Muscle of leg (tissue), 11 donors: ENCODE measurements around the gene SCEL. TPM values are rescaled to one million over a fixed set of nuclear protein-coding genes. Genes with fewer than 3 reads are reported as not detected.

ENCODE experiments used
- DNase-seq: peaks from one replicate; pipeline ENCODE4 v3.0.0; 2013
- H3K27ac ChIP-seq: one replicate; pipeline ENCODE4 v1.5.1; 2013; ENCODE audit warnings: mild to moderate bottlenecking, low read length, control low read depth
- H3K27me3 ChIP-seq: one replicate; pipeline ENCODE4 v1.6.1; 2013; ENCODE audit warnings: low read length; ENCODE audit not compliant: control insufficient read depth, insufficient read depth
- H3K36me3 ChIP-seq: one replicate; pipeline ENCODE4 v1.6.1; 2013; ENCODE audit warnings: low read length; ENCODE audit not compliant: control insufficient read depth, insufficient read depth
- H3K4me1 ChIP-seq: one replicate; pipeline ENCODE4 v1.6.1; 2013; ENCODE audit warnings: low read length; ENCODE audit not compliant: control insufficient read depth, insufficient read depth
- H3K4me3 ChIP-seq: one replicate; pipeline ENCODE4 v1.5.1; 2013; ENCODE audit warnings: low read length, control low read depth
- H3K9me3 ChIP-seq: replicated peaks from 2 replicates; pipeline ENCODE4 v1.6.1; 2013; ENCODE audit warnings: low read depth, low read length; ENCODE audit not compliant: control insufficient read depth
- WGBS: methylation state at CpG from one replicate; pipeline ENCODE4 v1.1.5; 2013; ENCODE audit warnings: missing lambda C conversion rate; ENCODE audit not compliant: insufficient coverage; 5-methylcytosine and 5-hydroxymethylcytosine counted together
- polyA plus RNA-seq, 8 donors: library from polyadenylated mRNA; unstranded; fragments of 120-200 nt; gene quantifications; one replicate each; pipeline versions ENCODE4 v1.2.1 to v1.2.3, GENCODE V29; 2013; ENCODE audit warnings: inconsistent platforms in 1 of 8, low replicate concordance in 1 of 8; ENCODE audit not compliant: insufficient read length in 8 of 8, insufficient read depth in 1 of 8
- total RNA-seq: library from RNA; stranded (reverse); fragments of 120-200 nt; gene quantifications from one replicate; pipeline ENCODE4 v1.2.4, GENCODE V29; 2013

SCEL gene
- total and polyA plus RNA-seq, 9 donors, result 0.04 to 13.6 (median 0.10) TPM; not detected in 2

GRCh38 chr13:77532983-77533382 is 2.5 kb upstream of the SCEL start:
- Histone ChIP-seq H3K4me1 (no peaks in the 10 kb centered on the region), H3K27me3 (no peaks in the 10 kb centered on the region), H3K27ac (no peak overlapping the region), H3K9me3 (no peaks in the 10 kb centered on the region), H3K4me3 (no peak overlapping the region), H3K36me3 (no peaks in the 10 kb centered on the region)
- WGBS, result no CpG with 5 or more reads among the region's 2 CpGs
- no peak for DNase-seq

GRCh38 chr13:77533875-77534788 is 1.4 kb upstream of the SCEL start:
- no peaks in the 10 kb centered on the region for H3K4me1 ChIP-seq
- no peaks in the 10 kb centered on the region for H3K36me3 ChIP-seq
- no peak overlapping the region for H3K27ac ChIP-seq
- DNase-seq, result no peak
- WGBS, result 59% methylated on average over 3 of the region's 7 CpGs
- no peaks in the 10 kb centered on the region for H3K27me3 ChIP-seq
- no peak overlapping the region for H3K4me3 ChIP-seq
- H3K9me3 ChIP-seq, result no peaks in the 10 kb centered on the region

GRCh38 chr13:77536358-77536757 is 852 bp downstream of the SCEL start:
- H3K27ac ChIP-seq, result no peak overlapping the region
- H3K4me3 ChIP-seq, result no peak overlapping the region
- no peaks in the 10 kb centered on the region for H3K9me3 ChIP-seq
- no peaks in the 10 kb centered on the region for H3K36me3 ChIP-seq
- H3K4me1 ChIP-seq, result no peaks in the 10 kb centered on the region
- H3K27me3 ChIP-seq, result no peaks in the 10 kb centered on the region
- DNase-seq, result no peak

- no peaks in the 10 kb centered on the region for H3K9me3 ChIP-seq
- no peak overlapping the region for H3K27ac ChIP-seq
- no peaks in the 10 kb centered on the region for H3K4me1 ChIP-seq
- WGBS, result no CpG with 5 or more reads among the region's 7 CpGs
- no peak overlapping the region for H3K4me3 ChIP-seq
- no peaks in the 10 kb centered on the region for H3K36me3 ChIP-seq
- H3K27me3 ChIP-seq, result no peaks in the 10 kb centered on the region
- DNase-seq, result no peak
Measured at GRCh38 chr13:77537289-77537919, 1.9 kb downstream of the SCEL start.

GRCh38 chr13:77543711-77544110 is 8.2 kb downstream of the SCEL start:
- Histone ChIP-seq H3K9me3 (no peaks in the 10 kb centered on the region), H3K36me3 (no peaks in the 10 kb centered on the region), H3K4me1 (peaks cover 14% of the 10 kb centered on the region), H3K27ac (no peak overlapping the region), H3K4me3 (no peak overlapping the region), H3K27me3 (no peaks in the 10 kb centered on the region)
- no peak for DNase-seq
- WGBS, result 70% methylated on average over 4 of the region's 8 CpGs

- Histone ChIP-seq H3K36me3 (no peaks in the 10 kb centered on the region), H3K27me3 (no peaks in the 10 kb centered on the region), H3K27ac (peak overlapping the region; percentile 53), H3K4me1 (peaks cover 14% of the 10 kb centered on the region), H3K9me3 (no peaks in the 10 kb centered on the region), H3K4me3 (no peak overlapping the region)
- DNase-seq, result peak; percentile 94
- WGBS, result 10% methylated on average over 1 of the region's 1 CpG
Measured at GRCh38 chr13:77544355-77544754, 8.8 kb downstream of the SCEL start.

GRCh38 chr13:77544758-77545338 is 9.3 kb downstream of the SCEL start:
- peaks cover 14% of the 10 kb centered on the region for H3K4me1 ChIP-seq
- 54% methylated on average over 2 of the region's 4 CpGs for WGBS

GRCh38 chr13:77545626-77546412 is 10.3 kb downstream of the SCEL start:
- H3K27me3 ChIP-seq, result no peaks in the 10 kb centered on the region
- H3K9me3 ChIP-seq, result no peaks in the 10 kb centered on the region
- H3K4me1 ChIP-seq, result peaks cover 14% of the 10 kb centered on the region
- H3K27ac ChIP-seq, result no peak overlapping the region
- DNase-seq, result peak; percentile 24
- WGBS, result 40% methylated on average over 1 of the region's 3 CpGs
- no peaks in the 10 kb centered on the region for H3K36me3 ChIP-seq
- no peak overlapping the region for H3K4me3 ChIP-seq

More at GRCh38 chr13:77544758-77545338, 9.3 kb downstream of the SCEL start:
- no peaks in the 10 kb centered on the region for H3K9me3 ChIP-seq
- no peaks in the 10 kb centered on the region for H3K36me3 ChIP-seq
- no peak overlapping the region for H3K4me3 ChIP-seq
- H3K27me3 ChIP-seq, result no peaks in the 10 kb centered on the region
- peak overlapping the region; percentile 53 for H3K27ac ChIP-seq
- no peak for DNase-seq

- no peak overlapping the region for H3K4me3 ChIP-seq
- no peak overlapping the region for H3K27ac ChIP-seq
- no peaks in the 10 kb centered on the region for H3K36me3 ChIP-seq
- WGBS, result no CpG with 5 or more reads among the region's 1 CpG
- H3K27me3 ChIP-seq, result no peaks in the 10 kb centered on the region
- no peaks in the 10 kb centered on the region for H3K9me3 ChIP-seq
- no peak for DNase-seq
- H3K4me1 ChIP-seq, result peaks cover 14% of the 10 kb centered on the region
Measured at GRCh38 chr13:77548095-77548494, 12.6 kb downstream of the SCEL start.

- WGBS, result no CpG with 5 or more reads among the region's 3 CpGs
- no peaks in the 10 kb centered on the region for H3K36me3 ChIP-seq
- no peaks in the 10 kb centered on the region for H3K9me3 ChIP-seq
- H3K27ac ChIP-seq, result no peak overlapping the region
- H3K4me3 ChIP-seq, result no peak overlapping the region
- DNase-seq, result no peak
- peaks cover 14% of the 10 kb centered on the region for H3K4me1 ChIP-seq
- H3K27me3 ChIP-seq, result no peaks in the 10 kb centered on the region
Measured at GRCh38 chr13:77548594-77548993, 13.1 kb downstream of the SCEL start.
